ENCODE data around the gene BBS12. TPM values are rescaled to one million over a fixed set of nuclear protein-coding genes. Genes with fewer than 3 reads are reported as not detected.

The BBS12 gene
- polyA plus RNA-seq, 2 of the 4 experiments (the other 2 are of a cell fraction): 3.2 to 3.4 TPM

DNA sequence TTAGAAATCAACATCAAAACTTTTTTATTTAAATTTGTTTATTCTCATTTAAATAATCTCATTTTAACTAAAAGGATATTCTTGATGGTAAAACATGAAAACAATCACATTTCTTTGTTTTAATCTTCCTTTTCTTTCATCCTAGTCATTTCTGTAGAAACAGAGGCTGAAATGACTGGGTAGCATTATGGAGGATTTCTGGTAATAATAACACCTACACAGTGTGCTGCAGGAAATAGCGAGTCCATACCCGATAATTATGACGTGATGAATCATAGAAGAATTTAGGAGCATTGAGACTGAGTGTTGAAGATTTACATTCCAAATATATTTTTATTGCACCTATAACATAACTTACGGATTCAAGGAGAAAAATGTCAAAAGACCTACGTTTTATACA, 31.4 kb upstream of the BBS12 start:
- H3K4me1 ChIP-seq: no peaks in the 10 kb centered on the region
- no peak overlapping the region for H3K4me2 ChIP-seq
- CTCF ChIA-PET: interaction anchor here (0.9 kb wide), 1 partner anchor 13 kb away, joined by 4 read pairs; no protein-coding TSS in a partner anchor
- TF ChIP-seq NPAS2 (CRISPR knock-in tag; IDR thresholded peaks at IDR 0.05; ENCODE audit: borderline replicate concordance): no peak
- no peaks in the 10 kb centered on the region for H3K9me3 ChIP-seq
- POLR2A ChIA-PET: interaction anchor here (0.6 kb wide), 1 partner anchor 1430 kb away, joined by 5 read pairs; no protein-coding TSS in a partner anchor
- no peak overlapping the region for H3K4me3 ChIP-seq
- DNase-seq (ENCODE audit: low read depth in 1 of 2, low spot score in 1 of 2): no peak
- no peak overlapping the region for H3K27ac ChIP-seq
- WGBS (ENCODE audit: missing lambda C conversion rate): 74% methylated on average over 5 of the region's 5 CpGs
- no peak for FAIRE-seq
- no peak for ATAC-seq

- TF ChIP-seq SMC3 (IDR thresholded peaks at IDR 0.05) (no peak), HOXA7 (CRISPR knock-in tag; IDR thresholded peaks at IDR 0.05) (no peak), HEYL (CRISPR knock-in tag; IDR thresholded peaks at IDR 0.05) (no peak), FOSB (CRISPR knock-in tag; IDR thresholded peaks at IDR 0.05) (no peak), CHD4 (IDR thresholded peaks at IDR 0.05; ENCODE audit: borderline replicate concordance) (no peak), POLR2A (IDR thresholded peaks at IDR 0.05; ENCODE audit: low read length) (no peak), JUN (IDR thresholded peaks at IDR 0.05) (no peak), BCL3 (IDR thresholded peaks at IDR 0.05) (no peak), ZNF302 (CRISPR knock-in tag; IDR thresholded peaks at IDR 0.05) (no peak), ZSCAN20 (CRISPR knock-in tag; IDR thresholded peaks at IDR 0.05) (no peak), EHMT2 (IDR thresholded peaks at IDR 0.05; ENCODE audit: low read depth) (no peak), HDAC2 (IDR thresholded peaks at IDR 0.05) (no peak), NPAS2 (CRISPR knock-in tag; IDR thresholded peaks at IDR 0.05; ENCODE audit: borderline replicate concordance) (no peak), NFE2L2 (conservative IDR thresholded peaks at IDR 0.05; ENCODE audit: low read length) (no peak)
- TF ChIP-seq, protein P1, sequence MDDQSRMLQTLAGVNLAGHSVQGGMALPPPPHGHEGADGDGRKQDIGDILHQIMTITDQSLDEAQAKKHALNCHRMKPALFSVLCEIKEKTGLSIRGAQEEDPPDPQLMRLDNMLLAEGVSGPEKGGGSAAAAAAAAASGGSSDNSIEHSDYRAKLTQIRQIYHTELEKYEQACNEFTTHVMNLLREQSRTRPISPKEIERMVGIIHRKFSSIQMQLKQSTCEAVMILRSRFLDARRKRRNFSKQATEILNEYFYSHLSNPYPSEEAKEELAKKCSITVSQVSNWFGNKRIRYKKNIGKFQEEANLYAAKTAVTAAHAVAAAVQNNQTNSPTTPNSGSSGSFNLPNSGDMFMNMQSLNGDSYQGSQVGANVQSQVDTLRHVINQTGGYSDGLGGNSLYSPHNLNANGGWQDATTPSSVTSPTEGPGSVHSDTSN (IDR thresholded peaks at IDR 0.05): no peak
- no peak overlapping the region for H3K27ac ChIP-seq
- no peaks in the 10 kb centered on the region for H3K9me3 ChIP-seq
- 70% methylated on average over 1 of the region's 1 CpG for WGBS (ENCODE audit: missing lambda C conversion rate)
- DNase-seq (ENCODE audit: low read depth in 1 of 2, low spot score in 1 of 2) (no peak), FAIRE-seq (no peak), ATAC-seq (no peak)
- H3K4me2 ChIP-seq: no peak overlapping the region
- H3K4me3 ChIP-seq: no peak overlapping the region
- no peaks in the 10 kb centered on the region for H3K4me1 ChIP-seq
- ChIA-PET POLR2A (no interaction called here), CTCF (no interaction called here)
Observed at GRCh38 chr4:122701965-122702364, 30.5 kb upstream of the BBS12 start.

DNA sequence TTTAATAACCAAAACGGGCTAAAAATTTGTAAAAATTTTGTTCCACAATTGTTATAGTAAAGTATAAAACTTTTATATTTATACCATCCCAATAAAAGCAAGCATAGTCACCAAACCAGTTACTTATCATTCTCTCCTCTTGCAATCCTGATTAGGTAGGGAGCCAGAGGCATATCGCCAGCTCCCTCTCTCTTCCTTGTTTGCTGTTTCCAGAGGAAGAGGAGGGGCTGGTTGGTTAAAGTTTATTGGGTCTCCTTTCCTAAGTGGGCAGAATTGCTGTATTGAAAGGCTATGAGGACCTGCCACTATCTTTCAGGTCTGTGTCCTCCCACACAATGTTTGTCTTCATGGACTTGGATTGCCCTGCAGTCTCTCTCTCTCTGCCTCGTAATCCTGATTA, 29.6 kb upstream of the BBS12 start:
- POLR2A ChIA-PET: no interaction called here
- ATAC-seq (no peak), FAIRE-seq (no peak), DNase-seq (ENCODE audit: low read depth in 1 of 2, low spot score in 1 of 2) (no peak)
- Histone ChIP-seq H3K4me2 (no peak overlapping the region), H3K27ac (no peak overlapping the region), H3K4me3 (no peak overlapping the region), H3K4me1 (no peaks in the 10 kb centered on the region), H3K9me3 (no peaks in the 10 kb centered on the region)
- CTCF ChIA-PET: interaction anchor here (1.0 kb wide), 1 partner anchor 10 kb away, joined by 3 read pairs; no protein-coding TSS in a partner anchor
- no peak for TF ChIP-seq CEBPB (IDR thresholded peaks at IDR 0.05)
- TF ChIP-seq MAFK (IDR thresholded peaks at IDR 0.05; ENCODE audit: partially characterized antibody): no peak
- TF ChIP-seq TFCP2L1 (CRISPR knock-in tag; IDR thresholded peaks at IDR 0.05): no peak
- TF ChIP-seq BHLHE40 (IDR thresholded peaks at IDR 0.05; ENCODE audit: low read depth, low read length): no peak
- TF ChIP-seq SREBF2 (IDR thresholded peaks at IDR 0.05): no peak
- TF ChIP-seq MAX (IDR thresholded peaks at IDR 0.05): no peak
- no peak for TF ChIP-seq POLR2A (IDR thresholded peaks at IDR 0.05; ENCODE audit: low read length)
- TF ChIP-seq PHF8 (IDR thresholded peaks at IDR 0.05; ENCODE audit: borderline replicate concordance, low read depth): no peak
- TF ChIP-seq RFX5 (IDR thresholded peaks at IDR 0.05): no peak
- TF ChIP-seq HES2 (IDR thresholded peaks at IDR 0.05): no peak
- no peak for TF ChIP-seq RNF2 (IDR thresholded peaks at IDR 0.05; ENCODE audit: borderline replicate concordance, low read depth)
- TF ChIP-seq EP300 (IDR thresholded peaks at IDR 0.05): no peak
- no peak for TF ChIP-seq NFE2L2 (conservative IDR thresholded peaks at IDR 0.05; ENCODE audit: low read length)
- WGBS (ENCODE audit: missing lambda C conversion rate): 63% methylated on average over 3 of the region's 3 CpGs
